Fibroblast of pulmonary artery (primary cell): ENCODE data around the gene TGFBR2.

Source experiments
- DNase-seq: peaks from one replicate; pipeline ENCODE4 v3.0.0-alpha.2; 2010; ENCODE audit warnings: low read depth
- H3K4me3 ChIP-seq: replicated peaks from 2 replicates; pipeline ENCODE4 v1.5.1; 2011; ENCODE audit warnings: low read depth, mild to moderate bottlenecking, control low read depth, low read length, moderate library complexity
- TF ChIP-seq, protein P1 (sequence below): IDR thresholded peaks from 2 replicates; pipeline ENCODE4 v1.5.1; 2011; ENCODE audit warnings: mild to moderate bottlenecking, control low read depth, low read length, inconsistent platforms; ENCODE audit errors: missing control alignments

Gene TGFBR2

DNA sequence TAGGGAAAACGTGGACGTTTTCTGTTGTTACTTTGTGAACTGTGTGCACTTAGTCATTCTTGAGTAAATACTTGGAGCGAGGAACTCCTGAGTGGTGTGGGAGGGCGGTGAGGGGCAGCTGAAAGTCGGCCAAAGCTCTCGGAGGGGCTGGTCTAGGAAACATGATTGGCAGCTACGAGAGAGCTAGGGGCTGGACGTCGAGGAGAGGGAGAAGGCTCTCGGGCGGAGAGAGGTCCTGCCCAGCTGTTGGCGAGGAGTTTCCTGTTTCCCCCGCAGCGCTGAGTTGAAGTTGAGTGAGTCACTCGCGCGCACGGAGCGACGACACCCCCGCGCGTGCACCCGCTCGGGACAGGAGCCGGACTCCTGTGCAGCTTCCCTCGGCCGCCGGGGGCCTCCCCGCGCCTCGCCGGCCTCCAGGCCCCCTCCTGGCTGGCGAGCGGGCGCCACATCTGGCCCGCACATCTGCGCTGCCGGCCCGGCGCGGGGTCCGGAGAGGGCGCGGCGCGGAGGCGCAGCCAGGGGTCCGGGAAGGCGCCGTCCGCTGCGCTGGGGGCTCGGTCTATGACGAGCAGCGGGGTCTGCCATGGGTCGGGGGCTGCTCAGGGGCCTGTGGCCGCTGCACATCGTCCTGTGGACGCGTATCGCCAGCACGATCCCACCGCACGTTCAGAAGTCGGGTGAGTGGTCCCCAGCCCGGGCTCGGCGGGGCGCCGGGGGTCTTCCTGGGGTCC is at the start of gene TGFBR2:
TSS of gene TGFBR2 (plus strand) at position 301 of the 731 bp plus-strand sequence. CDS start at position 584, 283 bp downstream.
- TF ChIP-seq, protein P1, sequence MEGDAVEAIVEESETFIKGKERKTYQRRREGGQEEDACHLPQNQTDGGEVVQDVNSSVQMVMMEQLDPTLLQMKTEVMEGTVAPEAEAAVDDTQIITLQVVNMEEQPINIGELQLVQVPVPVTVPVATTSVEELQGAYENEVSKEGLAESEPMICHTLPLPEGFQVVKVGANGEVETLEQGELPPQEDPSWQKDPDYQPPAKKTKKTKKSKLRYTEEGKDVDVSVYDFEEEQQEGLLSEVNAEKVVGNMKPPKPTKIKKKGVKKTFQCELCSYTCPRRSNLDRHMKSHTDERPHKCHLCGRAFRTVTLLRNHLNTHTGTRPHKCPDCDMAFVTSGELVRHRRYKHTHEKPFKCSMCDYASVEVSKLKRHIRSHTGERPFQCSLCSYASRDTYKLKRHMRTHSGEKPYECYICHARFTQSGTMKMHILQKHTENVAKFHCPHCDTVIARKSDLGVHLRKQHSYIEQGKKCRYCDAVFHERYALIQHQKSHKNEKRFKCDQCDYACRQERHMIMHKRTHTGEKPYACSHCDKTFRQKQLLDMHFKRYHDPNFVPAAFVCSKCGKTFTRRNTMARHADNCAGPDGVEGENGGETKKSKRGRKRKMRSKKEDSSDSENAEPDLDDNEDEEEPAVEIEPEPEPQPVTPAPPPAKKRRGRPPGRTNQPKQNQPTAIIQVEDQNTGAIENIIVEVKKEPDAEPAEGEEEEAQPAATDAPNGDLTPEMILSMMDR = no peak
- DNase-seq = peak; percentile 100
- peak within 1 kb of the TSS; percentile 82 for H3K4me3 ChIP-seq

DNA sequence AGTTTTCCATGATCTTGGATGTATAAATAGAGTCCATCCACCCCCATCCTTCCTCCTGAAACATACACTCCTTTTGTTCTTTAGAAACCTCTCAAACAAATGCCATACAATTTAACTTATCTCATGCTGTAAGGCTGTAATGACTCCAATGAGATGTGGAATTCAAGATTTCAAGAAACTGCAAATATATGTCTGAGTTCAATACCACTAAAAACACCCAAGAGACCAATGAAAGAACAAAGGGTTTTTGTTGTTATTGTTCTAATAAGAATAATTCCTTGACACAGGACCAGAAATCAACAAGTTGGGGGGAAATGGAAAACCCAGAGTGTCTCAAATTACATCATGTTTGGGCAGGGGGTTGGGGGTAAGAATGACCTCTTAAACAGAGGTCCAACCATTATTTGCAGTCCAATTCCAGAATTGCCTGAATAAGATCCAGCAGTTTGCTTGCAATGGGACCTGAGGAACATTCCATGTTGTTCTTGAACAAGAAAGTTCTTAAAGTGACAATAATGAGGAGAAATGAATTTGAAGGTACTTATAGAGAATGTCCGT is 48.6 kb upstream of the TGFBR2 start:
- TF ChIP-seq, protein P1 = no peak
- DNase-seq = no peak
- H3K4me3 ChIP-seq = no peak overlapping the region

DNA sequence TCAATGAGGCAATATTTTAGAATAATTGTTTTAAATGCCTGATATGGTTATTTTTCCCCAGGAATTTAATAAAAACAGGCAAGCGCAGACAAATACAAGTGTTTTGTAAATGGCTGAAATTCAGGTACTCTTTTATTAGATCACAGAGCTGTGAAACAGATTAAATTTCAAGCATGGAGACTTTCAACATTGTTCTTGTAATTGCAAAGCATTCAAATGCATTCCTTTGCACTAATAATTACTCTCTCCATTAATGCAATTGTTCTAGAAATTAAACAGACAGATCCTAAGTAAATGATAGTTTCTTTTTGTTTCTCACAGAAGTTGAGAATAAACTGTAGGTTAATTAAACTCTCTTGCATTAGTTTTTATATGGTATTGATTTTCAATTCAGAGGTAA is 42.4 kb upstream of the TGFBR2 start:
- DNase-seq = no peak
- TF ChIP-seq, protein P1 = no peak
- H3K4me3 ChIP-seq = no peak overlapping the region

- TF ChIP-seq, protein P1 = no peak
- DNase-seq = no peak
- no peak overlapping the region for H3K4me3 ChIP-seq
Observed at GRCh38 chr3:30567139-30567753, 39.2 kb upstream of the TGFBR2 start.

DNA sequence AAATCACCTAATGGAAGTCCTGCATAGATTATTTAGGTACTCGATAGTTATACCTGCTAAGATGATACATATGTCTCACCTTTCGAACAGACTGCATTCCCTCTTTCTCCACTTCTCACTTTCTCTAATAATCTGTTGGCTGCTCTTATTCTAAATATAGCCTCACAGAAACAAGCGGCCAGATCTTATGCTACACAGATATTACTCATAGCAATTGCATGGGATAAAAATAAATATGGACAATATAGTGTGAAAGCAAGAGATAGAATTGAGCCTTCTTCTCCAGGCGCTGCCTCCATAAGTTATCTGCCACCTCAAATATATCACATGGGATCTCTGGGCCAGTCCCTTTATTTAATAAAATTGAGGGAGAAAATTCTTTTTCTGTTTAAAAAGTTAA is 29.5 kb upstream of the TGFBR2 start:
- no peak overlapping the region for H3K4me3 ChIP-seq
- DNase-seq = no peak
- TF ChIP-seq, protein P1 = no peak

- DNase-seq = no peak
Observed at GRCh38 chr3:30577788-30578187, 28.6 kb upstream of the TGFBR2 start.

More at GRCh38 chr3:30577788-30578187, 28.6 kb upstream of the TGFBR2 start:
- TF ChIP-seq, protein P1 = no peak
- H3K4me3 ChIP-seq = no peak overlapping the region
